Fibroblast of skin of left biceps (primary cell): ENCODE measurements around the gene SLC38A8.

Experiments
- DNase-seq, 2 experiments: peaks; one replicate each; pipeline ENCODE4 v3.0.0-alpha.2; 2013; ENCODE audit warnings: low read depth in 2 of 2

The SLC38A8 gene

GRCh38 chr16:84049403-84050060 is 6.9 kb upstream of the SLC38A8 start:
- no peak for DNase-seq

GRCh38 chr16:84048871-84049270 is 6.3 kb upstream of the SLC38A8 start:
- DNase-seq = no peak

GRCh38 chr16:84048270-84048669 is 5.7 kb upstream of the SLC38A8 start:
- DNase-seq = no peak

- DNase-seq = no peak
Measured at GRCh38 chr16:84047626-84048025, 5.0 kb upstream of the SLC38A8 start.

GRCh38 chr16:84047206-84047605 is 4.6 kb upstream of the SLC38A8 start:
- no peak for DNase-seq

- no peak for DNase-seq
Measured at GRCh38 chr16:84045818-84046470, 3.3 kb upstream of the SLC38A8 start.

- DNase-seq = no peak
Measured at GRCh38 chr16:84045001-84045817, 2.6 kb upstream of the SLC38A8 start.

GRCh38 chr16:84044118-84044488 is 1.5 kb upstream of the SLC38A8 start:
- no peak for DNase-seq

- no peak for DNase-seq
Measured at GRCh38 chr16:84043486-84044117, 1.0 kb upstream of the SLC38A8 start.

GRCh38 chr16:84042879-84043485 is 387 bp upstream of the SLC38A8 start:
- no peak for DNase-seq

GRCh38 chr16:84041881-84042280 is 714 bp downstream of the SLC38A8 start:
- DNase-seq = no peak

- DNase-seq = no peak
Measured at GRCh38 chr16:84040823-84041820, 1.5 kb downstream of the SLC38A8 start.

GRCh38 chr16:84040226-84040822 is 2.3 kb downstream of the SLC38A8 start:
- no peak for DNase-seq

- no peak for DNase-seq
Measured at GRCh38 chr16:84039696-84040095, 2.9 kb downstream of the SLC38A8 start.

- DNase-seq = no peak
Measured at GRCh38 chr16:84038469-84038868, 4.1 kb downstream of the SLC38A8 start.

GRCh38 chr16:84036982-84037425 is 5.6 kb downstream of the SLC38A8 start:
- no peak for DNase-seq

GRCh38 chr16:84036131-84036530 is 6.5 kb downstream of the SLC38A8 start:
- no peak for DNase-seq

- no peak for DNase-seq
Measured at GRCh38 chr16:84034516-84034915, 8.1 kb downstream of the SLC38A8 start.

GRCh38 chr16:84033251-84034195 is 9.1 kb downstream of the SLC38A8 start:
- DNase-seq = no peak
